GM19452 (cell line): Measurements from ENCODE around the gene PARVA.
"Not testable (repeated sequence)": the region's sequence is repeated elsewhere in the genome, so short reads cannot be mapped to it uniquely, and the experiment has no call there.

Experiments
- ATAC-seq: cut with Tn5 transposase; IDR thresholded peaks from one replicate; pipeline ENCODE4 v1.9.1; 2021; ENCODE audit not compliant: unreplicated experiment

The PARVA gene

GRCh38 chr11:12377106-12377823 is at the start of gene PARVA:
Gene PARVA, plus strand, starts transcription at chr11:12377571. Its CDS starts 77 bp downstream, at chr11:12377648.
- ATAC-seq, result no peak

- no peak for ATAC-seq
Observed at GRCh38 chr11:12329169-12329568, 48.2 kb upstream of the PARVA start.

GRCh38 chr11:12329797-12330196 is 47.6 kb upstream of the PARVA start:
- no peak for ATAC-seq

GRCh38 chr11:12330485-12331231 is 46.7 kb upstream of the PARVA start:
- no peak for ATAC-seq

- no peak for ATAC-seq
Observed at GRCh38 chr11:12331239-12331874, 46.0 kb upstream of the PARVA start.

GRCh38 chr11:12343526-12343925 is 33.8 kb upstream of the PARVA start:
- no peak for ATAC-seq

- no peak for ATAC-seq
Observed at GRCh38 chr11:12353534-12353933, 23.8 kb upstream of the PARVA start.

GRCh38 chr11:12354750-12355545 is 22.4 kb upstream of the PARVA start:
- no peak for ATAC-seq

- no peak for ATAC-seq
Observed at GRCh38 chr11:12356944-12357655, 20.3 kb upstream of the PARVA start.

- not testable (repeated sequence) for ATAC-seq
Observed at GRCh38 chr11:12357697-12358096, 19.7 kb upstream of the PARVA start.

- no peak for ATAC-seq
Observed at GRCh38 chr11:12358302-12359188, 18.8 kb upstream of the PARVA start.

- ATAC-seq, result no peak
Observed at GRCh38 chr11:12359761-12360160, 17.6 kb upstream of the PARVA start.

GRCh38 chr11:12361682-12362081 is 15.7 kb upstream of the PARVA start:
- no peak for ATAC-seq

GRCh38 chr11:12362857-12363256 is 14.5 kb upstream of the PARVA start:
- no peak for ATAC-seq

GRCh38 chr11:12363373-12363772 is 14.0 kb upstream of the PARVA start:
- ATAC-seq, result no peak

- ATAC-seq, result not testable (repeated sequence)
Observed at GRCh38 chr11:12365965-12366575, 11.3 kb upstream of the PARVA start.

- ATAC-seq, result not testable (repeated sequence)
Observed at GRCh38 chr11:12367057-12367456, 10.3 kb upstream of the PARVA start.

- ATAC-seq, result no peak
Observed at GRCh38 chr11:12372111-12372510, 5.3 kb upstream of the PARVA start.

GRCh38 chr11:12375720-12376119 is 1.7 kb upstream of the PARVA start:
- ATAC-seq, result no peak
